ENCODE measurements around the gene CPO.

DNA sequence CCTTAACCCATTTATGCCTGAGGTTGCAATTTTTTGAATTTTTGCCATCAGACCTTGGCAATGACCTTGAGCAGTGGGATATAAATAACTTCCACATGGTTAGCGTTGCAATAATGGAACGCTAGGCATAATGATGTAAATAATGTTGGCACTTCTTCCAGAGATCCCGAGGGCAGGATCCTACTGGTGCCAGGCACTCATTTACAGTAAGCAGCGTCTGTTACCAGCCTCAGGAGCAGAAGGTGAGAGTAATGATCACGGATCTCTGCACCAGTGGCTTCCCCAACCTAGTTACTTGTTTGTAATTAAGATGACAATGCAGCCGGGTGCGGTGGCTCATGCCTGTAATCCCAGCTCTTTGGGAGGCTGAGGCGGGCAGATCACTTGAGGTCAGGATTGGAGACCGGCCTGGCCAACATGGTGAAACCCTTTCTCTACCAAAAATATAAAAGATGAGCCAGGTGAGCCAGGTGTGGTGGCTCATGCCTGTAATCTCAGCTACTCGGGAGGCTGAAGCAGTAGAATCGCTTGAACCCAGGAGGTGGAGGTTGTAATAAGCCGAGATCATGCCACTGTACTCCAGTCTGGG lies 41.9 kb downstream of the CPO start:
- no peak for TF ChIP-seq POLR2A (IDR thresholded peaks at IDR 0.05; ENCODE audit: low read depth)
- TF ChIP-seq, protein P1, sequence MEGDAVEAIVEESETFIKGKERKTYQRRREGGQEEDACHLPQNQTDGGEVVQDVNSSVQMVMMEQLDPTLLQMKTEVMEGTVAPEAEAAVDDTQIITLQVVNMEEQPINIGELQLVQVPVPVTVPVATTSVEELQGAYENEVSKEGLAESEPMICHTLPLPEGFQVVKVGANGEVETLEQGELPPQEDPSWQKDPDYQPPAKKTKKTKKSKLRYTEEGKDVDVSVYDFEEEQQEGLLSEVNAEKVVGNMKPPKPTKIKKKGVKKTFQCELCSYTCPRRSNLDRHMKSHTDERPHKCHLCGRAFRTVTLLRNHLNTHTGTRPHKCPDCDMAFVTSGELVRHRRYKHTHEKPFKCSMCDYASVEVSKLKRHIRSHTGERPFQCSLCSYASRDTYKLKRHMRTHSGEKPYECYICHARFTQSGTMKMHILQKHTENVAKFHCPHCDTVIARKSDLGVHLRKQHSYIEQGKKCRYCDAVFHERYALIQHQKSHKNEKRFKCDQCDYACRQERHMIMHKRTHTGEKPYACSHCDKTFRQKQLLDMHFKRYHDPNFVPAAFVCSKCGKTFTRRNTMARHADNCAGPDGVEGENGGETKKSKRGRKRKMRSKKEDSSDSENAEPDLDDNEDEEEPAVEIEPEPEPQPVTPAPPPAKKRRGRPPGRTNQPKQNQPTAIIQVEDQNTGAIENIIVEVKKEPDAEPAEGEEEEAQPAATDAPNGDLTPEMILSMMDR (IDR thresholded peaks at IDR 0.05): no peak
- TF ChIP-seq EP300 (IDR thresholded peaks at IDR 0.05): no peak

Data from esophagus muscularis mucosa (tissue), 4 donors.